GM19099 (cell line): ENCODE results near the gene SSTR1.

ENCODE experiments used
- POLR2A ChIP-seq: IDR thresholded peaks from 3 replicates; pipeline ENCODE4 v1.6.1; 2011; ENCODE audit warnings: low read depth; ENCODE audit not compliant: insufficient read length; ENCODE audit errors: extremely low read depth

The SSTR1 gene

GRCh38 chr14:38250331-38250730, 42.6 kb downstream of the SSTR1 start:
- no peak for TF ChIP-seq POLR2A

GRCh38 chr14:38252066-38252710, 44.5 kb downstream of the SSTR1 start:
- TF ChIP-seq POLR2A, result no peak

GRCh38 chr14:38253676-38254075, 46.0 kb downstream of the SSTR1 start:
- no peak for TF ChIP-seq POLR2A

GRCh38 chr14:38254571-38255407, 47.1 kb downstream of the SSTR1 start:
- no peak for TF ChIP-seq POLR2A

- no peak for TF ChIP-seq POLR2A
Observed at GRCh38 chr14:38255408-38255672, 47.6 kb downstream of the SSTR1 start.

DNA sequence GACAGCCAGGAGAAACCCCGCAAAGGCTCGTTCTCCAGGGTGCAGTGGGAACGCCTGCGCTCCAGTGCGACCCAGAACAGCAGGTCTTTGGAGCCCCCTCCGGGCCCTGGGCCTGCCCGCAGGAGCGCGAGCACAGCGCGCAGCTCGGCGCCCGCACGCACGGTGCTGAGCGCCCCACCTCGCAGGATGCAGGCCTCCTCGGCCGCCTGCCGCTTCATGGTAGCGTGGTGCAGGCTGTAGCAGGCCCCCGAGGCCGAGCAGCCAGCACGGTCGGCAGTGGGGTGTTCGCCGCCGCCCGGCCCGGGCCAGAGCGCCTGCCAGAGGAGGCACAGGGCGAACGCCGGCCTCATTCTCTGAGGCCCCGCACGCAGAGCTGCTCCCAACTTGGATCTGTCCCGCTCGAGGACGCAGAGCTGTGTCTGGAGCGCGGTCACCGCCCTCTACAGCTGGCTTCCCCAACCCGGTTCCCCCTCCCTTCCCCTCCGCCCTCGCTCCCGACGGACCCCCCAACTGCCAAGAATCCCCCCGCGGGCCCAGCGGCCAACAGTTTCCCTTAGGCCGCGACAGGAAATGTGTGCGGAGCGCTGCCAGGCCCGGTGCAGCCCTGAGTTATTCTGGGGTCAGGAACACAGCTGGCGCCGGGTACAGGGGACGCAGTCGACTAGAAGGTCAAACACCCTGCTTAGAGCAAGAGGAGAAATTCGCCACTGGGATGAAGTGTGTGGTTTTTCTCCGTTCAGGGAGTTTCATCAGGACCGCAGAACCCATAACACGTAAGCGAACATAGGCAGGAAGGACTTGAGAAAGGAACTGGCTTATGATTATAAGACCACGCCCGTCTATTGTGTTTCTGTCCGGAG, 48.2 kb downstream of the SSTR1 start, which contains the start of gene CLEC14A:
Gene CLEC14A (minus strand): TSS at position 421 of the 860 bp plus-strand sequence. CDS start 71 bp downstream, at position 350.
- TF ChIP-seq POLR2A, result no peak

DNA sequence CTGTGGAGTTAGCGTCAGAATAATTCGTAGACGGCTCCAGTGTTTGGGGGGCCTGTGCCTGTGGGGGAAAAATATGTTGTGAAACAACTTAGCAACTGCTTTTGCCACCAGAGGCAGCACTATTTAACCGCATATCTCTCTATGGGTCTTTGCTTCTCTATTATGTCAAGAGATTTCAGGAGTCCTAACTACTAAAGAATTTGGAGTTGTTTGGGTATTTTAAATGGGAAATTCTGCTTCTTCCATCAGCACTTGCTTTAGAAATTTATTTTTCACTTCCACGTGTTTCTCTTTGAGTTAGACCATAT, 48.8 kb downstream of the SSTR1 start:
- no peak for TF ChIP-seq POLR2A

GRCh38 chr14:38257507-38257906, 49.8 kb downstream of the SSTR1 start:
- TF ChIP-seq POLR2A, result no peak

DNA sequence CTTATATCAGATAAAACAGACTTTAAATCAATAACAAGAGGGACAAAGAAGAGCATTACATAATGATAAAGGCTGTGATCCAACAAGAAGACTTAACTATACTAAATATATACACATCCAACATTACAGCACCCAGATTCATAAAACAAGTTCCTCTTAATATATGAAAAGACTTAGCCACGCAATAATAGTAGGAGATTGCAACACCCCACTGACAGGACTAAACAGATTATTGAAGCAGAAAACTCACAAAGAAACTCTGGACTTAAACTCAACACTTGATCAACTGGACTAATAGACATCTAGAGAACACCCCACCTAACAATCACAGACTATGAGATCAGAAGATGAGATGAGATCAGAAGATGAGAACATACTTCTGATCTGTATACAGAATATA, 53.9 kb downstream of the SSTR1 start:
- no peak for TF ChIP-seq POLR2A
